Measurements from ENCODE around the gene THNSL1.

THNSL1 gene

DNA sequence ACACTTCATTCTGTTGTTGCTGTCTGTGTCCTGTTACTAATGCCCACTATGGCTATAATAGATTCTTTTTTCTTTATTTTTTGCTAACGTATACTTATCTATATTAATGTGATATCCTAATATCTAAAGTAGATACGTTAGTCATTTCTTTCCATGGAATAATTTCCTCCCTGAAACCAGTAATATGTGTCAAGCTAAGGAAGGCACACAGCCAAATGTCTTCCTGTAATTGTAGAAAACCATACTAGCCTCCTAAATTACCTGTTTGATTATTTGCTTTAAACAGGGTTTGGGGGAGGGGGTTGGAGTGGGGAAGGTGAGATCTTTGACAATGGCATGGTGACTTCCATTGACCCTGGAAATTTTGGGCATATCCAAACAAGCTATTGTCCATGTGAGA is 56.4 kb downstream of the THNSL1 start:
- TF ChIP-seq, protein P1, sequence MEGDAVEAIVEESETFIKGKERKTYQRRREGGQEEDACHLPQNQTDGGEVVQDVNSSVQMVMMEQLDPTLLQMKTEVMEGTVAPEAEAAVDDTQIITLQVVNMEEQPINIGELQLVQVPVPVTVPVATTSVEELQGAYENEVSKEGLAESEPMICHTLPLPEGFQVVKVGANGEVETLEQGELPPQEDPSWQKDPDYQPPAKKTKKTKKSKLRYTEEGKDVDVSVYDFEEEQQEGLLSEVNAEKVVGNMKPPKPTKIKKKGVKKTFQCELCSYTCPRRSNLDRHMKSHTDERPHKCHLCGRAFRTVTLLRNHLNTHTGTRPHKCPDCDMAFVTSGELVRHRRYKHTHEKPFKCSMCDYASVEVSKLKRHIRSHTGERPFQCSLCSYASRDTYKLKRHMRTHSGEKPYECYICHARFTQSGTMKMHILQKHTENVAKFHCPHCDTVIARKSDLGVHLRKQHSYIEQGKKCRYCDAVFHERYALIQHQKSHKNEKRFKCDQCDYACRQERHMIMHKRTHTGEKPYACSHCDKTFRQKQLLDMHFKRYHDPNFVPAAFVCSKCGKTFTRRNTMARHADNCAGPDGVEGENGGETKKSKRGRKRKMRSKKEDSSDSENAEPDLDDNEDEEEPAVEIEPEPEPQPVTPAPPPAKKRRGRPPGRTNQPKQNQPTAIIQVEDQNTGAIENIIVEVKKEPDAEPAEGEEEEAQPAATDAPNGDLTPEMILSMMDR (IDR thresholded peaks at IDR 0.05; ENCODE audit: insufficient read depth, low read depth, low read length, missing control alignments): no peak
- DNase-seq (ENCODE audit: low read depth): no peak
- H3K4me3 ChIP-seq (ENCODE audit: low read depth, low read length): no peak overlapping the region

DNA sequence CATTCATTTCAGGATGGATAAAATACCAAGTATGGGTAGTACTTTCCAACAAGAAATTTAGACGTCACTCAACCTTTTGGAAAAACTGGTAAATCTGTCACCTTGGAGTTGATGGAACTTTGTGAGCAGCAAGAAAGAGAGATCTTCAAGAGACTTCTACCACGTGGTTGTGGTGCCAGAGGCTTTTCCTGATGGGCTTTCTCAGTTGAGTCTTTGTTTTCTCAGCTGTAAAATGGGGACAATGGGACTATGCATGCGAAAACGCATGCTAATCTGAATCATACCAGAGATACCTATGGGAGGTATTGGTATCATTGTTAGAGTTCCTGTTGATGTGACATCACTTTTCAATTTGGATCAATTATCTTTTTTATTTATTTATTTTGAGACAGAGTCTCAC is 59.4 kb downstream of the THNSL1 start:
- TF ChIP-seq, protein P1 (IDR thresholded peaks at IDR 0.05; ENCODE audit: insufficient read depth, low read depth, low read length, missing control alignments): no peak
- no peak for DNase-seq (ENCODE audit: low read depth)
- H3K4me3 ChIP-seq (ENCODE audit: low read depth, low read length): no peak overlapping the region

Measured in GM12865 (cell line).